ENCODE results near the gene DNM1.

The DNM1 gene

GRCh38 chr9:128251732-128252100 lies 48.5 kb downstream of the DNM1 start:
- DNase-seq (ENCODE audit: low read depth in 3 of 3), result no peak

- no peak for DNase-seq (ENCODE audit: low read depth in 3 of 3)
Measured at GRCh38 chr9:128252317-128253139, 49.3 kb downstream of the DNM1 start.

GRCh38 chr9:128253140-128253990 lies 50.2 kb downstream of the DNM1 start:
- no peak for DNase-seq (ENCODE audit: low read depth in 3 of 3)

- no peak for DNase-seq (ENCODE audit: low read depth in 3 of 3)
Measured at GRCh38 chr9:128253991-128254346, 50.8 kb downstream of the DNM1 start.

GRCh38 chr9:128254362-128254761 lies 51.2 kb downstream of the DNM1 start:
- DNase-seq (ENCODE audit: low read depth in 3 of 3), result no peak

GRCh38 chr9:128254855-128255759 lies 51.9 kb downstream of the DNM1 start:
- DNase-seq (ENCODE audit: low read depth in 3 of 3), result peak in 2 of 3 experiments; percentile 24 to 42

- no peak for DNase-seq (ENCODE audit: low read depth in 3 of 3)
Measured at GRCh38 chr9:128257086-128257825, 54.1 kb downstream of the DNM1 start.

- no peak for DNase-seq (ENCODE audit: low read depth in 3 of 3)
Measured at GRCh38 chr9:128257907-128258306, 54.7 kb downstream of the DNM1 start.

- DNase-seq (ENCODE audit: low read depth in 3 of 3), result no peak
Measured at GRCh38 chr9:128258326-128258725, 55.1 kb downstream of the DNM1 start.

- no peak for DNase-seq (ENCODE audit: low read depth in 3 of 3)
Measured at GRCh38 chr9:128259156-128259555, 56.0 kb downstream of the DNM1 start.

GRCh38 chr9:128260340-128260739 lies 57.2 kb downstream of the DNM1 start:
- DNase-seq (ENCODE audit: low read depth in 3 of 3), result no peak

GRCh38 chr9:128262687-128263086 lies 59.5 kb downstream of the DNM1 start:
- no peak for DNase-seq (ENCODE audit: low read depth in 3 of 3)

GRCh38 chr9:128265348-128265847 lies 62.2 kb downstream of the DNM1 start:
- no peak for DNase-seq (ENCODE audit: low read depth in 3 of 3)

GRCh38 chr9:128266868-128267590 lies 63.9 kb downstream of the DNM1 start:
- DNase-seq (ENCODE audit: low read depth in 3 of 3), result no peak

GRCh38 chr9:128271112-128271511 lies 67.9 kb downstream of the DNM1 start:
- DNase-seq (ENCODE audit: low read depth in 3 of 3), result no peak

GRCh38 chr9:128271512-128271911 lies 68.3 kb downstream of the DNM1 start:
- no peak for DNase-seq (ENCODE audit: low read depth in 3 of 3)

GRCh38 chr9:128274245-128274644 lies 71.1 kb downstream of the DNM1 start:
- no peak for DNase-seq (ENCODE audit: low read depth in 3 of 3)

- DNase-seq (ENCODE audit: low read depth in 3 of 3), result no peak
Measured at GRCh38 chr9:128275198-128276007, 72.2 kb downstream of the DNM1 start, which contains the start of gene GOLGA2. GOLGA2 (minus strand) TSS chr9:128276007; CDS start chr9:128275976, 31 bp downstream.

- DNase-seq (ENCODE audit: low read depth in 3 of 3), result peak; percentile 100
Measured at GRCh38 chr9:128276008-128276573, 72.9 kb downstream of the DNM1 start, which contains the start of gene SWI5. SWI5 (plus strand) TSS chr9:128276276.
